Non-pigmented ciliary epithelial cell (primary cell): ENCODE data around the gene ATP6V1A.
"Not testable (repeated sequence)": the region's sequence is repeated elsewhere in the genome, so short reads cannot be mapped to it uniquely, and the experiment has no call there.

Source experiments
- DNase-seq: peaks from one replicate; pipeline ENCODE4 v3.0.0-alpha.2; 2010; ENCODE audit warnings: low read depth

ATP6V1A gene

DNA sequence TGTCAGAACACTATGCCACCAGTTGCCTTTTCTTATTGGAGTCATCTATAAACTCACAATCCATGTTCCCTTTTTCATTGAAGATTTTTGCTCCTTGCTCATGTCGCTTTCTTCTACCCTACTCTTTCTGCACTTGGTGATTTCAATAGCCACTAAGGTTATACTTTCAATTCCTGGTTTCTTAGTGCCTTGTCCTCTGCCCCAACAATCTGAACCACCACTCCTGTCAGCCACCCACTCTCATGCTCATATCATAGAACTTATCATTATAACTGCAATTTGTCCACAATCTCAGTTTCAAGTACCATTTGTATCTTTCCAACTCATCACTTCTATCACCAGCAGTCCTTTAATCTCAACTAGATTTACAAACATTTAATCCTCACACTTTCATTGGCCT lies 81.8 kb downstream of the ATP6V1A start:
- no peak for DNase-seq

DNA sequence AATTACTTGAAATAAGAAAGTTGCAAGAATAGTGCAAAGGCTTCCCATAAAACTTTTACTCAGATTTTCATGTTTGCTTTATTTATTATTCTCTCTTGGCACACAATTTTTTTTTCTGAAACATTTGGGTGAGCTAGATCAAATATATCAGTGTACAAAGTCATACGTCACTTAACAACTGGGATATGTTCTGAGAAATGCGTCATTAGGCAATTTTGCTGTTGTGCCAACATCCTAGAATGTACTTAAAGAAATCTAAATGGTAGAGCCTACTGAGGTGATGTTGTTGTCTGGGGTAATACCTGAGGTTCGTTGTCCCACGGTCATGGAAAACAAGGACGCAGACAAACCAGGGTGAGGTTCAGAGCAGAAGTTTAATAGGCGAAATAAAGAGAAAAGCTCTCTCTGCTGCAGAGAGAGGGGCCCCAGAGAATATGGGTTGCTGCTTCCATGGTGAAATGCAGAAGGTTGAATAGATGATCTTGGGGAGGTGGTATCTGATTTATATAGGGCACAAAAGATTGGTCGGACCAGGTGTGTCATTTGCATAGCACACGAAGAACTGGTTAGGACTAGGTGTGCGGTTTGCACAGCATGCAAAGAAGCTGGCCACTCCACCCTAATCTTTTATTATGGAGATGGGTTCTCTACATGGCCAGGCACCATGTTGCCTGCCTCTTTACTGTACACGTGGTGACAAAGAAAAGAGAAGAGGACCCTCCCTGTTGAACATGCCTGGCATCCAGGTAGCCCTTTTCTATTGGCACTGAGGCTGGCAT lies 82.9 kb downstream of the ATP6V1A start:
- no peak for DNase-seq

DNA sequence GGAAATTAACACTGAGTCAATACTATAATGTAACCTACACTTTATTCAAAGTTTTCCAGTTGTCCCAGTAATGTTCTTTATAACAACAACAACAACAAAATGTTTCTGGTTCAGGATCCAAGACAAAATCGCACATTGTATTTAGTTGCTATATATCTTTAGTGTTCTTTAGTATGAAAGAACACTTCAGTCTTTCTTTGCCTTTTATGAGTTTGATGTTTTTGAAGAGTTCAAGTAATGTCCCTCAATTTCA lies 84.2 kb downstream of the ATP6V1A start:
- DNase-seq, result no peak

DNA sequence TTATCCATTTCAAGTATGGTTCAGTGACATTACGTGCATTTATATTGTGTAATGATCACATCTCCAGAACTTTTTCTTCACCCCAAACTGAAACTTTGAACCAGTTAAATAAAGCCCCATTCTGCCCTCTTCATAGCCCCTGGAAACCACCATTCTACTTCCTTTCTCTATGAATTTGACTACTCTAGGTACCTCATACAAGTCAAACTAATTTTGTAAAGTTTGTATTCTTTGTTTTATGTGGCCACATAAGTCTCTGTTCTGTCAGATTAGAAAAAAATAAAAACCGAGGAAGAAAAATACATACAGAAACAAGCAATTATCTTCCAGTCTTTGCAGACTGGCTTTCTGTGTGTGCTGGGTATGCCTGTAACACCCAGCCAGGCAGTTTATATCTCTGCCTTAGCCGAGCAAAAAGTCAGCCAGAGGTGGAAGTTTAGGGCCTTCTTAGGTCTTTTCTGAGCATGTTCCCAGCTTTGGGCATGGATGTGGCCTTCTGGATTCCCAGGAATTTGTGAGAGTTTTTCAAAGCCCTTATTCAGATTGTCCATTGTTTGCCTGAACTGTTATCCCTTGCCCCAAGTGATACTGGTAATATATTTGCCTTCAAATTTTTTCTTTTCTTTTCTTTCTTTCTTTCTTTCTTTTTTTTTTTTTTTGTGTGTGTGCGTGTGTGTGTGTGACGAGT lies 85.8 kb downstream of the ATP6V1A start:
- DNase-seq, result no peak

DNA sequence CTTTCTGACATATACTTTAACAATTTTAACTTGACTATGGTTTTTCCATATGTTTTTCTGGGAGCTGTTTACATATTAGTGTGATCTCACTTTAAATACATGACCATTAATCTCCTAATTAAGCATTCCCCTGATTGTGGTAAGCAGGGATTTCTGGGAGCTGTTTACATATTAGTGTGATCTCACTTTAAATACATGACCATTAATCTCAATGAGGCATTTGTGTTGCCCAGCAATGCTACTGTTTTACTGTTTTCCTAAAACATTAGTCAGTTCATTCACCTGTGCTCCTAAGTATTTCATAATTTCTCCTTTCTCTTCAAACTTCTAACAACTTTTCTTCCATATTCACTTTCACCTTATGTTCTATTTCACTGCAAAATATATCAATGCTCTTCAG lies 88.1 kb downstream of the ATP6V1A start:
- no peak for DNase-seq

DNA sequence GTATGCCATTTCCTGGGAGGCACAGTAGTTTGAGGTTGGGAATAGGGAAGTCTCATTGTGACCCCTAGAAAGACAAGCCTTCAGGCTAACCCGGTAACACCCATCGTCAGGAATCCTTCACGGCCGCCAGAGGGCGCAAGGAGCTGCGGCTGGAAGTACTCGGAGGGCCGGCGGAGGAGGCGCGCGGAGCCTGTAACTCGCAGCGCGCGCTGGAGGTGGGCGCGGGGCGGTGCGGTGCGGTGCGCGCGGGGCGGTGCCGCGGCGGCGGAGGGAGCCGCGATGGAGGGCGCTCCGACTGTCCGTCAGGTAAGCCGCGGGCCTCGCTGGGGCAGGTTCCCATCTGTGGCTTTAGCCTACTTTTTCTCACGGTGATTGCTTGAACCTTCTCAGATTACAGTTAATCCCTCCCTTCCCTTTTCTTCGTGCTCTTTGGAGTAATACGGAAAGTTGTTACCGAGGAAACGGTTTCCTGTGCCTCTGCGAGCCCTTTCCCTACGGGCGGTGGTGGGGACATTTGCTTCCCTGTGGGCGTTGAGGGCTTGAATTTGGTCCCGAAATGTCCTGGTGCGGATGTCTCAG lies 91.9 kb downstream of the ATP6V1A start, which contains the start of gene GRAMD1C:
TSS of gene GRAMD1C (plus strand) at position 158 of the 579 bp plus-strand sequence. CDS start at position 280, 122 bp downstream.
- no peak for DNase-seq

DNA sequence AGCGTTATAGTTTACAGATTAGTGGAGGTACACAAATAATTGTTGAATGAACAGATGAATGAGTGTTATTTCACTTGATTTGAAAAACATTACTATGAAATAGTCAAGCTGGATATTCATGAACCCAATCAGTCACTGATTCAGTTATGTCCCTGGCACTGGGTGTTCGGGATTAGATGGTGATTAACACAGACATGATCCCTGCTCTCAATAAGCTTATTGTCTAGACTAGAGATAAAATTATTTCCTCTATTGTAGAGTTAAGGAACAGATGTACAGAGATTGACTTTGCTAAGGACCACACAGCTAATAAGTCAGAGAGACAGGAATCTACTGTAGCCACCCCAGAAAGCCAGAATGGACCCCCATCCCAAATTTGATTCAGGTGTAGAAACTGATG lies 92.7 kb downstream of the ATP6V1A start:
- DNase-seq, result no peak

DNA sequence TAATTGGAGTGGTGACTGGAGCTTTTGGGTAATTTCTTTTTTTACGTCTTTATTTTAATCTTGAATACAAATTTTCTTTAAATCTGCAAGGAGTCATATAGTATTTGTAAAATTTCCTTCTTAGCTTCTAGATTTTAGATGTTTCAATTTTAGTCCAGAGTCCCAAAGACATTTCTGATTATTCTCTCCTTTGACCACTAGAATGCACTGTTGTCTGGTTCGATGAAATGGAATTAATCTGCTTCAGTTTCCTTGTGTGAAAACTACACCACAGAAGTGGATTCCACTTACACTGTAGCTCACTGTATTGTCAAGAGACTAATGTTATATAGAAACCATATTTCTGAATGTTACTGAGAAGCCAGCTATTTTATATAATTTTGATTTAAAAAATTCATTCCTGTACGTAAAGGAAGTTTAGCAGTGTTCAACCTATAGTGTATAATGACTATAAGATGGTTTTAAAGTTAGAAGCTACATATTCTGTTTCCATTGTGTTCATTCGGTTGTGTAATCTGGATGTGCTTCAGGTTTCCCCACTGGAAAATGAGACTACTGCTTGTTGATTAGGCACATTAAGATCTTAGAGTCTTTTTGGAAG lies 97.9 kb downstream of the ATP6V1A start:
- DNase-seq, result no peak

DNA sequence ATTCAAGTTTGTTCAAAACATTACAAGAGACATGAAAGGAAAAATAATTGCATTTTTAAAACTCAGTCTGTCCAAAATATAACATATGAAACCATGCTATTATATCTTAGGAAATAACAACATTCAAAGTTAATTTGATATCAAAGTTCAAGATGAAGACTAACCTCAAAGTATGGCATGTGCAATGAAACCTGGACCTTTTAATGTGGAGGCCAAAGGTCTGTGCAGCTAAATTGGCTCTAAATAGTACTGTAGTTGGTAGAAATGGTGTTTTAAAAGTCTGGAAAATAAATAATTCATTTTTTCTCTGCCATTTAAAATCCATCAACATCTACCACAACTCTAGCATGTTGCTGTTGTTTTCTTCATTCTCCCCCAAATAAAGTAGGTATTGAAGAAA lies 100.4 kb downstream of the ATP6V1A start:
- DNase-seq, result no peak

DNA sequence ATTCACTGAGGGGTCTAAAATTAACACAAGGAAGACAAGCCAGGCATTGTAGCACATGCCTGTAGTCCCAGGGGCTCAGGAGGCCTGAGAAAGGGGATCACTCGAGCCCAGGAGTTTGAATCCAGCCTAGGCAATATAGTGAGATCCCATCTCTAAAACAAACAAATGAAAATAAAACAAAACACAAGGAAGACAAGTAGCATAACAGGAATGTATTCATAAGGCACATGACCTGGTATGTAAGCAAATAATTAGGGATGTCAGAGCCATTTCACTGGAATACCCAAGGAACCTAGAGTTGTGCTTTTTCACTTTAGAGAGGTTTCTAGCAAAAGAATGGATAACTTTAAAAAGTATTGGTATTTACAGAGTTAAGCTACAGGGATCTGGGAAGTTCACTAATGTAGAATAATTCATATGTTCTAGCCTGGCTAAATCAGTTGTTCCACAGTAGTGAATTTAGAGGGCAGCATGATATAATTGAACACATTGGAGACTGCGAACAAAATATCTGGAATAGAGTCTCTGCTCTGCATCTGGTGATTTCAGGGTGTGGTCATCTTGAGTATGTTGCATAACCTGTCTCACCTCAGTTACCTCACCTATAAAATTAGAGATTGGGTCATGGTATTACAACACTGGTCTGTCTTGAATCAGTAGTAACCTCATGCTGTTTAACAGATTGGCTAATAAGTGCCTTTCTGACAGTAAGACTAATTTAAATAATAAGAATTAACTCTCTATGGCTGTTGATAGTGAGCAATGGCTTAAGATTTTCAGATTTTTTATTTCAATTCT lies 101.0 kb downstream of the ATP6V1A start:
- DNase-seq, result no peak

DNA sequence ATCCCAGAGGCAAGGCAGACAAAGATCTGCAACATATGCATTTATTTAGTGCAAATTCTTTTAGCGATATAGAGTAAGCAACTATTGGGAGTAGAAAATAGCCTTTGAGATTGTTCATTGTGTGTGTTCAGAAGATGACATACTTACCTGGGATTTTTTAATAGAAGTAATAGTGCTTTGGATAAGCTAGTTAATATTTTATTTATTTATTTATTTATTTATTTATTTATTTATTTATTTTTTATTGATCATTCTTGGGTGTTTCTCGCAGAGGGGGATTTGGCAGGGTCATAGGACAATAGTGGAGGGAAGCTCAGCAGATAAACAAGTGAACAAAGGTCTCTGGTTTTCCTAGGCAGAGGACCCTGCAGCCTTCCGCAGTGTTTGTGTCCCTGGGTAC lies 102.2 kb downstream of the ATP6V1A start:
- not testable (repeated sequence) for DNase-seq

DNA sequence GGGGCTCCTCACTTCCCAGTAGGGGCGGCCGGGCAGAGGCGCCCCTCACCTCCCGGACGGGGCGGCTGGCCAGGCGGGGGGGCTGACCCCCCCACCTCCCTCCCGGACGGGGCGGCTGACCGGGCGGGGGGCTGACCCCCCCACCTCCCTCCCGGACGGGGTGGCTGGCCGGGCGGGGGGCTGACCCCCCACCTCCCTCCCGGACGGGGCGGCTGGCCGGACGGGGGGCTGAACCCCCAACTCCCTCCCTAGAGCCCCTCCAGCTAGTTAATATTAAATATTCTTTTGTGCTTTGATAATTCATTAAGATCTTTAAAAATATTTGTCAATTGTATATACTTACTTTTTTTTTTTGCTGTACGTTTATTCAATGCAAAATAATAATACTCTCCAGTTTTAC lies 103.0 kb downstream of the ATP6V1A start:
- not testable (repeated sequence) for DNase-seq

DNA sequence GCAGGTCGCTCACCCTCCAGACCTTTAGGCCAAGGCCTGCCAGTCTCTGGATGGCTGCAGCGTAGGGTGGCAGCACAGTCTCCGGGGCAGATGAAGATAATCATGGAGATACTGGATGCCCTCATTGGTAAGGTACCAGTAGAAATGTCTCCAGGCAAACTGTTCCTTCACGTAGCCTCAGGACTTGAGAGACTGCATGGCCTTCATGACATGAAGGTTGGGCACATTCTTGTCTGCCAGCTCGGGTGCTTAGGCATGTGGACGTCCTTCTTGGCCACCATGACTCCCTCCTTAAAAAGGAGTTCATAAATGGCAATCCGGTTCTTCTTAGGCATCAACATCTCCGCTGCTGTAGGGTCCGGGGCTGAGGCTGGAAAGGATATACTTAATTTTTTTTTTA lies 103.6 kb downstream of the ATP6V1A start:
- not testable (repeated sequence) for DNase-seq

DNA sequence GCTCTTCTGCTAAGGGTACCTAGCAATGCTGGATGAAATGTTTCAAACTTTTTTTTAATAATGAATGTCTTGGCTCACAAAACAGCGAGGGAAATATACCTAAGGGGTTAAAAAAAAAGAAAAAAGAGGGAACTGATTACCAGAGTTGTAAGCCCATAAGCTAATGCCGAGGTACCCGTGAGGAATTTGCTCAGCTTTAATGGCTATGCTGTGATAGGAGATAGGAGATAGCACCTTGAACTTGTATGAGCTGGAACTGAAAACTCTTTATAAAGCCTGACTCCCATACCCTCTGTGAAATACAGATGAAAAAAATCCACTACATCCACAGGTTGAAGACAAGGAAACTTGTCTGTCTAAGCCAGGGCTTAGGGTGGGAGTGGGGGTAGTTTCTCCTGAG lies 105.7 kb downstream of the ATP6V1A start:
- no peak for DNase-seq
